Sciatic nerve (tissue), 2 donors: ENCODE measurements around the gene ARHGAP9. TPM values are rescaled to one million over a fixed set of nuclear protein-coding genes. Genes with fewer than 3 reads are reported as not detected.
"Not testable (repeated sequence)": the region's sequence is repeated elsewhere in the genome, so short reads cannot be mapped to it uniquely, and the experiment has no call there.

Source experiments
- ATAC-seq: fragments of 200-7000 bp; cut with Tn5 transposase; one replicate; pipeline ENCODE4 v1.9.1; 2020; ENCODE audit warnings: mild to moderate bottlenecking, moderate library complexity
- DNase-seq: peaks from one replicate; pipeline ENCODE4 v3.0.0-alpha.2; 2020; ENCODE audit warnings: low spot score
- intact Hi-C: fragments of 100-400 bp; cut with DNase I; formaldehyde crosslinking; loops from one replicate; pipeline ENCODE4 v1.14.2; 2022
- total RNA-seq: library from RNA; stranded (reverse); fragmentation: NEBNext Ultra II Directional; extraction: Animal tissue kit (Norgen Biotek cat#: 25700); gene quantifications from one replicate; pipeline ENCODE4 v1.2.1, GENCODE V29; 2021
- donor health status: DM: no; HTN: no; CAD: no.
- donor health status: DM: no; HTN: no; CAD: no.

The ARHGAP9 gene
- total RNA-seq, 1 donor from 2014 or later, result 30.8 TPM

GRCh38 chr12:57518176-57518919 lies 38.7 kb upstream of the ARHGAP9 start:
- intact Hi-C loops, result no loop called here
- ATAC-seq, result no peak
- no peak for DNase-seq

GRCh38 chr12:57517718-57518117 lies 38.1 kb upstream of the ARHGAP9 start:
- intact Hi-C loops, ATAC-seq, DNase-seq: not testable (repeated sequence)

GRCh38 chr12:57517187-57517586 lies 37.5 kb upstream of the ARHGAP9 start:
- no peak for DNase-seq
- ATAC-seq, result no peak
- intact Hi-C loops, result no loop called here

- DNase-seq (no peak), ATAC-seq (no peak)
- intact Hi-C loops, result no loop called here
Measured at GRCh38 chr12:57516617-57517153, 37.0 kb upstream of the ARHGAP9 start.

GRCh38 chr12:57515934-57516541 lies 36.4 kb upstream of the ARHGAP9 start:
- intact Hi-C loops, result no loop called here
- DNase-seq (no peak), ATAC-seq (no peak)

- DNase-seq (no peak), ATAC-seq (no peak)
- intact Hi-C loops, result no loop called here
Measured at GRCh38 chr12:57515408-57515933, 35.8 kb upstream of the ARHGAP9 start.

- no peak for ATAC-seq
- no peak for DNase-seq
- intact Hi-C loops, result no loop called here
Measured at GRCh38 chr12:57514720-57515407, 35.2 kb upstream of the ARHGAP9 start.

GRCh38 chr12:57514246-57514645 lies 34.6 kb upstream of the ARHGAP9 start:
- intact Hi-C loops, DNase-seq, ATAC-seq: not testable (repeated sequence)

- DNase-seq, ATAC-seq, intact Hi-C loops: not testable (repeated sequence)
Measured at GRCh38 chr12:57513677-57514076, 34.0 kb upstream of the ARHGAP9 start.

- DNase-seq (no peak), ATAC-seq (no peak)
- intact Hi-C loops, result no loop called here
Measured at GRCh38 chr12:57513266-57513665, 33.6 kb upstream of the ARHGAP9 start.

GRCh38 chr12:57512665-57513064 lies 33.0 kb upstream of the ARHGAP9 start:
- intact Hi-C loops, result no loop called here
- ATAC-seq (no peak), DNase-seq (no peak)

GRCh38 chr12:57511588-57512325 lies 32.1 kb upstream of the ARHGAP9 start:
- intact Hi-C loops, result no loop called here
- DNase-seq, result no peak
- no peak for ATAC-seq

- ATAC-seq (no peak), DNase-seq (no peak)
- intact Hi-C loops, result no loop called here
Measured at GRCh38 chr12:57511161-57511560, 31.5 kb upstream of the ARHGAP9 start.

- not testable (repeated sequence) for ATAC-seq
Measured at GRCh38 chr12:57507796-57508195, 28.1 kb upstream of the ARHGAP9 start.

GRCh38 chr12:57506541-57506940 lies 26.9 kb upstream of the ARHGAP9 start:
- intact Hi-C loops, DNase-seq, ATAC-seq: not testable (repeated sequence)

More at GRCh38 chr12:57507796-57508195, 28.1 kb upstream of the ARHGAP9 start:
- intact Hi-C loops, DNase-seq: not testable (repeated sequence)

- DNase-seq, intact Hi-C loops, ATAC-seq: not testable (repeated sequence)
Measured at GRCh38 chr12:57502311-57502969, 22.8 kb upstream of the ARHGAP9 start.

GRCh38 chr12:57500213-57500612 lies 20.5 kb upstream of the ARHGAP9 start:
- ATAC-seq, result no peak
- no peak for DNase-seq

GRCh38 chr12:57498571-57498970 lies 18.9 kb upstream of the ARHGAP9 start:
- DNase-seq, result no peak
- ATAC-seq, result no peak
- intact Hi-C loops, result no loop called here

More at GRCh38 chr12:57500213-57500612, 20.5 kb upstream of the ARHGAP9 start:
- intact Hi-C loops, result no loop called here
